ENCODE data around the gene BRD2.

The BRD2 gene

DNA sequence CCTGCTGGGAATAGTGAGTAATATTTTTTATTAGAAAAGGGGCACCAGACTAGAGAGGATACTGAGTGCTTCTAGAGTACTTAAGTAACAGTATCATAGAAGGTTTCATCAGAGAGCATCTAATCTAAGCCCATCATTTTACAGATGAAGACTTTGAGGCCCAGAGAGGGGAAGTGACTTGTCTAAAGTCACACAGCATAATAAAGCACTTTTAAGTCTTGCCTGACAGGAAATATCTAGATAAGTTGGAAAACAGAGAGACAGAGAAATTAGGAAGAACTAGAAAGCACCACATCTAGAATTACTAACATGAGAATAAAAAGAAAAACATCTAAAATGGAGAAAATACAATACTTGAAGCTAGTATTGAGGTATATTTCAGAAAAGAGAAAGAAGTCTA, 21.5 kb upstream of the BRD2 start:
- no peak overlapping the region for H3K4me3 ChIP-seq (ENCODE audit: low read depth, low read length)
- ChIA-PET CTCF (interaction anchor here (0.8 to 2.6 kb wide), 10 partner anchors 14 to 78 kb away, joined by 3 to 49 read pairs (median 6); partner anchors contain the start of gene BRD2), POLR2A (no interaction called here)
- TF ChIP-seq CTCF (IDR thresholded peaks at IDR 0.05; ENCODE audit: insufficient read depth, low read length, missing control alignments), result no peak
- DNase-seq (ENCODE audit: low read depth, low spot score), result no peak

- DNase-seq (ENCODE audit: low read depth, low spot score), result no peak
- CTCF ChIA-PET, result interaction anchor here (0.8 to 2.6 kb wide), 15 partner anchors 9 to 93 kb away, joined by 3 to 49 read pairs (median 5); partner anchors contain the start of gene BRD2
- no peak overlapping the region for H3K4me3 ChIP-seq (ENCODE audit: low read depth, low read length)
- peak; percentile 46 for TF ChIP-seq CTCF (IDR thresholded peaks at IDR 0.05; ENCODE audit: insufficient read depth, low read length, missing control alignments)
- POLR2A ChIA-PET, result no interaction called here
Measured at GRCh38 chr6:32947552-32948465, 20.6 kb upstream of the BRD2 start.

- CTCF ChIA-PET, result interaction anchor here (1.6 to 6.8 kb wide), 4 partner anchors 11 to 67 kb away, joined by 3 to 124 read pairs (median 10); no protein-coding TSS in a partner anchor
- TF ChIP-seq CTCF (IDR thresholded peaks at IDR 0.05; ENCODE audit: insufficient read depth, low read length, missing control alignments), result no peak
- POLR2A ChIA-PET, result no interaction called here
- H3K4me3 ChIP-seq (ENCODE audit: low read depth, low read length), result no peak overlapping the region
- DNase-seq (ENCODE audit: low read depth, low spot score), result no peak
Measured at GRCh38 chr6:32949113-32949512, 19.3 kb upstream of the BRD2 start.

- ChIA-PET CTCF (interaction anchor here (0.7 to 6.8 kb wide), 9 partner anchors 8 to 112 kb away, joined by 3 to 124 read pairs (median 4); partner anchors contain the start of gene TAP2), POLR2A (no interaction called here)
- no peak overlapping the region for H3K4me3 ChIP-seq (ENCODE audit: low read depth, low read length)
- no peak for DNase-seq (ENCODE audit: low read depth, low spot score)
- TF ChIP-seq CTCF (IDR thresholded peaks at IDR 0.05; ENCODE audit: insufficient read depth, low read length, missing control alignments), result no peak
Measured at GRCh38 chr6:32950010-32950409, 18.4 kb upstream of the BRD2 start.

DNA sequence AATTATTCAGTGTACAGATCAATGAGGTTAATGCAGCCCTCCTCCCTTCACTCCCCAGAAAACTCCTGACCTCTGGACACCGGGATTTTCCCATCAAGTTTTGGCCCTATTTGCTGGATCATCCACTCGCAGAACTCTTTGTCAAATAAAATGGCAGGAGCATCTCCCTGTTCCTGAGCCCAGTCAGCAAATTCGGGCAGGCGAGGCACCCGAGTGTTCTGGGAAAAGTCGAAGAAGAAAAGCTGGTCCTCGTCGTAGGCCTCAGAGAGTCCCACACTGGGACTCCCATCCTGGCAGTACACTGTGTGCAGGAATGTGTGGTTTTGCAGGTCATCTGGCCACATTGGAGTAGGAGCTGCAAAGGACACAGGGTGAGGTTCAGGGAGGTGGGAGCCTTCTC, 17.9 kb upstream of the BRD2 start:
- no peak for TF ChIP-seq CTCF (IDR thresholded peaks at IDR 0.05; ENCODE audit: insufficient read depth, low read length, missing control alignments)
- no peak for DNase-seq (ENCODE audit: low read depth, low spot score)
- CTCF ChIA-PET, result interaction anchor here (1.0 to 9.5 kb wide), 8 partner anchors 8 to 112 kb away, joined by 3 to 182 read pairs (median 5); partner anchors contain the start of genes BRD2 and TAP2
- POLR2A ChIA-PET, result interaction anchor here (1.9 kb wide), 1 partner anchor 22 kb away, joined by 6 read pairs; no protein-coding TSS in a partner anchor
- no peak overlapping the region for H3K4me3 ChIP-seq (ENCODE audit: low read depth, low read length)

All from AG04449 (cell line).